SJSA1 (cell line): ENCODE data around the gene CD79A. TPM values are rescaled to one million over a fixed set of nuclear protein-coding genes. Genes with fewer than 3 reads are reported as not detected.
"Not testable (repeated sequence)": the region's sequence is repeated elsewhere in the genome, so short reads cannot be mapped to it uniquely, and the experiment has no call there.

Experiments
- DNase-seq, 2 experiments: peaks; one replicate each; pipeline ENCODE4 v3.0.0-alpha.2; 2015 to 2020; ENCODE audit warnings: low spot score in 2 of 2, low read depth in 1 of 2
- H3K27ac ChIP-seq: fragments of 250-450 bp; sonication (Bioruptor Pico); 2 replicates; pipeline ENCODE4 v1.5.1; 2020; ENCODE audit warnings: mild to moderate bottlenecking, moderate library complexity
- H3K27me3 ChIP-seq: fragments of 250-450 bp; sonication (Bioruptor Pico); replicated peaks from 2 replicates; pipeline ENCODE4 v1.5.1; 2020; ENCODE audit warnings: mild to moderate bottlenecking, moderate library complexity
- H3K36me3 ChIP-seq: fragments of 250-450 bp; sonication (Bioruptor Pico); 2 replicates; pipeline ENCODE4 v1.5.1; 2020; ENCODE audit warnings: mild to moderate bottlenecking
- H3K4me1 ChIP-seq: fragments of 250-450 bp; sonication (Bioruptor Pico); replicated peaks from 2 replicates; pipeline ENCODE4 v1.6.1; 2021; ENCODE audit warnings: mild to moderate bottlenecking
- H3K4me3 ChIP-seq: fragments of 250-450 bp; sonication (Bioruptor Pico); 2 replicates; pipeline ENCODE4 v1.5.1; 2020; ENCODE audit warnings: mild to moderate bottlenecking
- H3K9me3 ChIP-seq: fragments of 250-450 bp; sonication (Bioruptor Pico); replicated peaks from 2 replicates; pipeline ENCODE4 v1.5.1; 2020; ENCODE audit warnings: mild to moderate bottlenecking
- total RNA-seq: library from RNA; depleted of rRNA; stranded (reverse); fragments of >200 nt; shearing (Covaris generic); gene quantifications from 2 replicates; pipeline ENCODE4 v1.2.3, GENCODE V29; 2014

Gene CD79A
- total RNA-seq, 1 experiment from 2014 or later: 0.24 TPM

DNA sequence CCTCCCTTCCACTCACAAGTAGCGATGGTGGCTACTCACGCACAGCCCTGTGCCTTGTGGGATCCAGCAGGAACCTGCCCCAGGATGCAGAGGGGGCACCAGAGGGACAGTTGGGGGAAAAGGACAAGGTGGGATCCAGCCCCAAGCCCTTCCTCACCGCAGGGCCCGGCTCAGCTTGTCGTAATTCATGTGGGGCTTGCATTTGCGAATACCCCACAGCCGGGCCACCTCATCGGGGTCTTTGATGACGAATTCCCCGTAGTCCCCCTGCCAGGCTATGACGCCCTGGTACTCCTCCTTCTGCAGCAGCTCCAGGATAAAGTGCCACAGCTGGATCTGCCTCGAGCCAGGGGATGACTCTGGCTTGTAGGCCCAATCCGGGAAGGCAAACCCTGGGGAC is 32.6 kb downstream of the CD79A start:
- Histone ChIP-seq H3K4me1 (no peaks in the 10 kb centered on the region), H3K36me3 (peaks cover 23% of the 10 kb centered on the region), H3K4me3 (no peak overlapping the region), H3K27ac (no peak overlapping the region), H3K9me3 (no peaks in the 10 kb centered on the region), H3K27me3 (peaks cover 39% of the 10 kb centered on the region)
- DNase-seq: no peak

DNA sequence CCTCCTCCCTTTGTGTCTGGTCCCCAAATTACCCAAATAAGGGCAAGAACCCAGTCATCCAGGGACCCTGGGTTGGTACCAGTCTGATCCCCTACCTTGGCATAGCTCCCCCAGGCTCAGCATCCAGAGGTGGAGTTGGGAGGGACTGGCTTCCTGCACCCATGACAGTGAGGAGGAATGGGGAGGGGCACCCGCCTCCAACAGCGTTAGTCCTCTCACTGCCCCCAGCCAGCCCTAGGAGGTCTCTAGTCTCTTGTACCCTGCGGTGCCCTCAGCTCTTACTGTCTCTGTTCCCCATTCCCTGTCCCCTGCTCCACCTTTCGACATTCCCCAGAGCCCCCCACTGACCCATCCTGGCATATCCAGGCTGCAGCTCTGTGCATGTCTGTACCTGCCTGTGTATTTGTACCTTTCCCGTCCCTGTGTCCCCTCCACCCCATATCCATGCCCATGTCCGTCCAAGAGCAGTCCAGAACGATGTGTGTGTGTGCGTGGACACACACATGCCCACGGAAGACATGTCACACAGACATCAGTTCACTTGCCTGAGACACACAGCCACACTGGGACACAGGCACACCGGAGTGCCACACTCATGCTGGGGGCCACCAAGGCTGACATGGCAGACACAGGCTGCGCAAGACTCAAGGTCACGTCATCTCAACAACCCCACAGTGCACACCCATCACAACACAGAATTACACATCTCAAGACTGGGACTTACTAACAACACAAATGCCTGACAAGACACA is 33.3 kb downstream of the CD79A start:
- Histone ChIP-seq H3K4me3 (no peak overlapping the region), H3K27ac (no peak overlapping the region), H3K4me1 (peaks cover 3% of the 10 kb centered on the region; the same call in 1 of the 2 replicates), H3K36me3 (peaks cover 16% of the 10 kb centered on the region), H3K9me3 (no peaks in the 10 kb centered on the region), H3K27me3 (peaks cover 42% of the 10 kb centered on the region)
- DNase-seq: peak in 1 of 2 experiments; percentile 12

DNA sequence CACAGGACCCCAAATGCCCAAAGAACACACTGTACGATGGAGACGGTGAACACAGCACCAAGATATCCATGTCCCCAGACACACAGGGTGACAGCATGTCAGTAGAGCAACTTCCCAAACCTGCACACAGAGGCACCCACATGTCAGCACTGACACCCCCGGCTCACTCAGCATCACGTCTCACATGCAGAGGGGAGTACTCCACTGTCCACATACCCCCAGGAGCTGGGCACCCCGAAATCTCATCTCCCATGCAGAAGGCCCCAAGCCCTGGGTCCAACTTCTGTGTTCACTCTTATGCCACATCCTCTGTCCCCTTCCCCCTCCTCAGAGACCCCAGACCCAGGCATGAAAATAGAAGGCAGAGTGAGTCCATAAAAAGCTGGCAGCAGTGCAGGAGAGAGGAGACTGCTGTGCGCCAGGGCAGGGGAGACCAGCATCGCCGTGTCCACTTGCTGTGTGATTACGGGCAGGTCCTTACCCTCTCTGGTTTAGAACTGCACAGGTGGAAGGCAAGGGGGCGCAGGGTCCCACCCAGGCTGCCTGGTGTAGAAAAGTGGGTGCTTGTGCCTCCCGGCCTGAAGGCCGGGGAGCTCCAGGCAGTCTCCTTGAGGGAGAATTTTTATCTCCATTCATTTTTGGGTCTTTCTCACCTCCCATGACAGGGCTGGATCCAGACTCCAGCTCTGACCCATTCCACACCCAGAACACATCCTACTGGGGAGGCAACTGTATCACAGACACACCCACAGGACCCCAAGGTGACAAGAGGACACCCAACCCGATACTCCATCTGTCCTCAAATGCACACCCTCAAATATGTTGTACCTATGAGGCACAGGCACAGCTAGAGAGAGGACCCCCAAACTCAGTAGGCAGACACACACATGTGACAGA is 34.2 kb downstream of the CD79A start:
- DNase-seq: no peak
- peaks cover 8% of the 10 kb centered on the region for H3K36me3 ChIP-seq
- H3K27me3 ChIP-seq: peaks cover 49% of the 10 kb centered on the region
- no peak overlapping the region for H3K27ac ChIP-seq
- no peaks in the 10 kb centered on the region for H3K9me3 ChIP-seq
- peaks cover 3% of the 10 kb centered on the region; the same call in 1 of the 2 replicates for H3K4me1 ChIP-seq
- H3K4me3 ChIP-seq: no peak overlapping the region

DNA sequence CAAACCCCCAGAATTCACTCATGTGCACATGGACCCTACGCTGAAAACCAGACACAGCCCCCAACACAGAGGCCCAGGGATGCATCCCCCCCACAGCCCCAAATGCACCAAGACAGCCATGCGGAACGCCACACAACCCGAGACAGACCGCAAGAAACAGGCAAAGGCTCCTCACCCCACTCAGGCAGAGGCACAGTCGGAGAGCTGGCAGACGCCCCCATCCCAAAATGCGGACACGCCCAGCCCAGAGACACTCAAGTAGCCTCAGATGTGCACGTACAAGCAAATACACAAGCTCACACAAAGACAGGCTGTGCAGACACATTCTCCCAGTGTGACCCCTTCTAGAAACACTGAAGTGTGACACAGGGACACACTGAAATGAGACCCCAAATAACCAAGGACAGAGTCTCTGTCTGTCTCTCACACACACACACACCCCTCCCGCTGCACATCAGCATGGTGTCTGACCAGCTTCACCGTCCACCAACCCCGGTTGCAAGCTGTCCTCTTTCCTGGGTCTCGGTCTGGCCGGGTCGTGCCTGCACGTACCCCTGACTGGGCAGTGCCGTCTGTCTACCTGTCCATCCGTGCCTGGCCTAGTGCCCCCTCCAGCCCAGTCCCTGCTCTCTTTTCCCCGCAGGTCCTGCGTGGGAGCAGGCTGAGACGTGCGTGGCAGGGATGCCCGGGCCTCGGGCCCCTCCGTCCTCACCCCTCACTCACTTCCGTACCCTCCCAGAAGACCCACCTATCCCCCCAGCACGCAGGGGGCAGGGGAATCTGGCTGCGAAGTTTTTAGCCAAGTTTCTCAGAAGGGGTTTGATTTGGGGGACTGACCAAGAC is 35.0 kb downstream of the CD79A start:
- Histone ChIP-seq H3K36me3 (peaks cover under 1% of the 10 kb centered on the region; the same call in 1 of the 2 replicates), H3K9me3 (no peaks in the 10 kb centered on the region), H3K4me1 (peaks cover 3% of the 10 kb centered on the region; the same call in 1 of the 2 replicates), H3K27ac (no peak overlapping the region), H3K4me3 (no peak overlapping the region), H3K27me3 (peaks cover 58% of the 10 kb centered on the region)
- DNase-seq: no peak

GRCh38 chr19:41912899-41913537 is 35.9 kb downstream of the CD79A start:
- H3K4me3 ChIP-seq: no peak overlapping the region
- H3K27me3 ChIP-seq: peaks cover 59% of the 10 kb centered on the region
- no peak for DNase-seq
- no peaks in the 10 kb centered on the region for H3K9me3 ChIP-seq
- no peaks in the 10 kb centered on the region for H3K36me3 ChIP-seq
- H3K4me1 ChIP-seq: peaks cover 3% of the 10 kb centered on the region; the same call in 1 of the 2 replicates
- H3K27ac ChIP-seq: no peak overlapping the region

GRCh38 chr19:41913538-41914423 is 36.7 kb downstream of the CD79A start:
- H3K4me3 ChIP-seq: no peak overlapping the region

GRCh38 chr19:41914424-41914834 is 37.4 kb downstream of the CD79A start:
- H3K4me3 ChIP-seq, H3K4me1 ChIP-seq, H3K27ac ChIP-seq, H3K36me3 ChIP-seq, DNase-seq, H3K9me3 ChIP-seq: not testable (repeated sequence)
- H3K27me3 ChIP-seq: peaks cover 59% of the 10 kb centered on the region

More at GRCh38 chr19:41913538-41914423, 36.7 kb downstream of the CD79A start:
- Histone ChIP-seq H3K27ac (no peak overlapping the region), H3K9me3 (no peaks in the 10 kb centered on the region), H3K27me3 (peaks cover 59% of the 10 kb centered on the region), H3K4me1 (peaks cover 3% of the 10 kb centered on the region; the same call in 1 of the 2 replicates), H3K36me3 (no peaks in the 10 kb centered on the region)
- no peak for DNase-seq

DNA sequence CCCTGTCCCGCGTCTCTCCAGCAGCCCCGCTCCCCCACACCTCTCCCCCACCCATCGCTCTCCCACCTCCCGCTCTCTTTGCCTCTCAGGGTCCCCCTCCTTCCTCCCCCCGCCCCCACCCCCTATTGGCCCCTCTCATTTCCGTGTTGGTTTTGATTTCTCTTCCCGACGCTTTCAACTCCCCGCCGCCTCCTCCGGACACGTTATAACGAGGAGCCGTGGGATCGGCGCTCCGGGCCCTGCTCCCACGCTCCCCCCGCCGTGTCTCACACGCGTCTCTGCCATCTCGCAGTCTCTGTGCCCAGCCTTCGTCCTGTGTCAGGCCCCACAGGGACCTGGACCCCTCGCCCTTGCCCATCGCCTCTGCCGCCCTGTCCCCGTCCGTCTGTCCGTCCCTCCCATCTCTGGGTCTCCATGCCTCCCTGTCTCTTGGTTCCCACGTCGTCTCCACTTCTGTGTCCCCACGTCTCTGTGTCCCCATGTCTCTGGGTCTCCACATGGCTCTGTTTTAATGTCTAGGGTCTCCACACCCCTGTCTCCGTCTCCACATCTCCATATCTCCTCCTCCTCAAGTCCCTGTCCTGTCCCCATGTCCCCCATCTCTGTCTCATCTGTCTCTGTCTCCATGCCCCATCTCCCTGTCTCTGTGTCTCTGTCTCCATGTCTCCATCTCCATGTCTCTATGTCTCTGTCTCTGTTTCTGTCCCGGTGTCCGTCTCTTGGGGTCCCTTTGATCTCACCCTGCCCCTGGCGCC is 38.1 kb downstream of the CD79A start:
- H3K9me3 ChIP-seq: no peaks in the 10 kb centered on the region
- H3K36me3 ChIP-seq: no peaks in the 10 kb centered on the region
- DNase-seq: no peak
- H3K4me3 ChIP-seq: no peak overlapping the region
- peaks cover 56% of the 10 kb centered on the region for H3K27me3 ChIP-seq
- no peak overlapping the region for H3K27ac ChIP-seq
- H3K4me1 ChIP-seq: peaks cover 3% of the 10 kb centered on the region; the same call in 1 of the 2 replicates

DNA sequence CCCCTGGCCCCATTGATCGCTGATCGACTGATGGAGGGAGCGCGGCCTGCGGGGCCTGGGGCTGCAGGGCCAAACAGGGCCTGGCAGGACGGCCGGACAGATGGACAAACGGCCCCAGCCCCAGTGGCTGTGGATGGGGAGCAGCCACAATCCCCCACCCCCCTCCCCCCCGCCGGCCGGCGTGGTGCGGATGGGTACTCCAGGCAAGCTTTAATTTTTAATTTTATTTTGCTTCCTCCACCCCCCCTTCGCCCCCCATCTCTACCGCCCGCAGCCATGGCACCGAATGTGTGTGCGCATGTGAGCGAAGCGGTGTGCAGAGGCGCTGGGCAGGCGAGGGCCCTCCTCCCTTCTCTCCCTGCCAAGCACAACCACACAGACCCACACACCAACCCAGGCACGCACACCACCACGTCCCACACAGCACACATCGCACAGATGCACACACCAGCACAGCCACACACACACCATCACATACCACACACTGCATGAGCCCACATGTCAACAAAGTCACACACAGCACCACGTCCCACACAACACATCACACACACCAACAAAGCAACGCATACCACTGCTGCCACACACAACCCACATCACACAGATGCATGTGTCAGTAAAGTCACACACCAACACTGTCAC is 38.8 kb downstream of the CD79A start:
- Histone ChIP-seq H3K9me3 (no peaks in the 10 kb centered on the region), H3K36me3 (no peaks in the 10 kb centered on the region), H3K27me3 (peaks cover 56% of the 10 kb centered on the region), H3K27ac (no peak overlapping the region), H3K4me3 (no peak overlapping the region), H3K4me1 (peaks cover 3% of the 10 kb centered on the region; the same call in 1 of the 2 replicates)
- DNase-seq: no peak

- Histone ChIP-seq H3K36me3 (no peaks in the 10 kb centered on the region), H3K27me3 (peaks cover 54% of the 10 kb centered on the region), H3K27ac (no peak overlapping the region), H3K4me3 (no peak overlapping the region), H3K9me3 (no peaks in the 10 kb centered on the region), H3K4me1 (peaks cover 3% of the 10 kb centered on the region; the same call in 1 of the 2 replicates)
- no peak for DNase-seq
Observed at GRCh38 chr19:41917676-41918075, 40.6 kb downstream of the CD79A start.

DNA sequence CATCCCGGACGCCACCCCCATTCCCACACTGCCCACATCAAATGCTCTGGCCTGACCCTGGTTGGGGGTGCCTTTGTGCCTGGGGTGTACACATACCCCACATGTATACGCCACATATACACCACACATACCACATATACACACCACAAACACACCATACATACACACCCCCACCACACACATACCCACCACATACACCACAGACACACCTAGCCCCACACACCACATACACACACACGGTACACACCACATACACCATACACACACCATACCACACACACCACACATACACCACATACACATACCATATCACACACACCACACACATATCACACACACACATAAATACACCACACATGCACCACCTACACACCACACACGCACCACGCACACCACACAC is 41.0 kb downstream of the CD79A start:
- DNase-seq: no peak
- peaks cover 3% of the 10 kb centered on the region; the same call in 1 of the 2 replicates for H3K4me1 ChIP-seq
- no peaks in the 10 kb centered on the region for H3K36me3 ChIP-seq
- H3K27me3 ChIP-seq: peaks cover 56% of the 10 kb centered on the region
- H3K9me3 ChIP-seq: no peaks in the 10 kb centered on the region
- H3K27ac ChIP-seq: no peak overlapping the region
- H3K4me3 ChIP-seq: no peak overlapping the region
